ENCODE results near the gene THSD4.
A peak's percentile ranks its signal among the peaks of the same experiment; 100 is the strongest.

The THSD4 gene

DNA sequence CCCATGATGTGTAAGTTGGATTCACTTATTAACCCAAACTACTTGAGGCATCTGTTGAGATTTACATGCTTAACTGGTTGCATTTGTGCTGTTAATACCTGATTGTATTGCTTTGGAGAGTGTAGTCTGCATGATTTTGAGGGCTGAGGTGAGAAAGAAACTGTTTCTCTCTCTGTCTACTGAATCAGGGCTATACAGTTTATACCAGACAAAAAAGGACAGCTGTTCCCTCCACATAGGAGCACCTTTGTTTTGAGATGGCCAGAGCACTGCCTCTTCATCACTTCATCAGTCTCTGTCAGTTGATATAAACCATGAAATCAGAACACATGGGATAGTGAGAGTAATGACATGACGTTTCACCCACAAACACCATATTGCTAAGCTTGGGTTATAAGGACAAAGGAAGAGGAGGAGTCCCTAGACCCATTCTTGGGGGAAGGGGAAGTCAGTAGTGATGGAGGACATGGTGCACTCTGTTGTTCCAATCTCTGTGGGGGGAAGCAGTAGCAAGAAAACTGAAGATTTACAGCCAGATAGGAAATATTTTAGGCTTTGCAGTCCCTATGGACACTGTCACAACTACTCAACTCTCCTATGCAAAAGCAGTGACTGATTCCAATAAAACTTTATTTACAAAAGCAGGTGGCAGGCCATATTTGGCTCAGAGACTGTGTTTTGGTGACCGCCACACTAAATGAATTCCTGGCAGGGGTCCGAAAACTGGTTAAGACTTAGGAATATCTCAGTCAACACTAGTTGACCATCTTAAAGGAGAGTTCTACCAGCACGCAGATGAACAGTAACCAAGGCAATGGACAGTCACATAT, 571.2 kb downstream of the THSD4 start:
- no peak overlapping the region for H3K4me3 ChIP-seq (ENCODE audit: control insufficient read depth, low read depth, low read length)
- no peak for DNase-seq (ENCODE audit: low read depth)
- TF ChIP-seq, protein P1, sequence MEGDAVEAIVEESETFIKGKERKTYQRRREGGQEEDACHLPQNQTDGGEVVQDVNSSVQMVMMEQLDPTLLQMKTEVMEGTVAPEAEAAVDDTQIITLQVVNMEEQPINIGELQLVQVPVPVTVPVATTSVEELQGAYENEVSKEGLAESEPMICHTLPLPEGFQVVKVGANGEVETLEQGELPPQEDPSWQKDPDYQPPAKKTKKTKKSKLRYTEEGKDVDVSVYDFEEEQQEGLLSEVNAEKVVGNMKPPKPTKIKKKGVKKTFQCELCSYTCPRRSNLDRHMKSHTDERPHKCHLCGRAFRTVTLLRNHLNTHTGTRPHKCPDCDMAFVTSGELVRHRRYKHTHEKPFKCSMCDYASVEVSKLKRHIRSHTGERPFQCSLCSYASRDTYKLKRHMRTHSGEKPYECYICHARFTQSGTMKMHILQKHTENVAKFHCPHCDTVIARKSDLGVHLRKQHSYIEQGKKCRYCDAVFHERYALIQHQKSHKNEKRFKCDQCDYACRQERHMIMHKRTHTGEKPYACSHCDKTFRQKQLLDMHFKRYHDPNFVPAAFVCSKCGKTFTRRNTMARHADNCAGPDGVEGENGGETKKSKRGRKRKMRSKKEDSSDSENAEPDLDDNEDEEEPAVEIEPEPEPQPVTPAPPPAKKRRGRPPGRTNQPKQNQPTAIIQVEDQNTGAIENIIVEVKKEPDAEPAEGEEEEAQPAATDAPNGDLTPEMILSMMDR (conservative IDR thresholded peaks at IDR 0.05; ENCODE audit: control insufficient read depth, insufficient read depth, low read depth, low read length), result no peak

DNA sequence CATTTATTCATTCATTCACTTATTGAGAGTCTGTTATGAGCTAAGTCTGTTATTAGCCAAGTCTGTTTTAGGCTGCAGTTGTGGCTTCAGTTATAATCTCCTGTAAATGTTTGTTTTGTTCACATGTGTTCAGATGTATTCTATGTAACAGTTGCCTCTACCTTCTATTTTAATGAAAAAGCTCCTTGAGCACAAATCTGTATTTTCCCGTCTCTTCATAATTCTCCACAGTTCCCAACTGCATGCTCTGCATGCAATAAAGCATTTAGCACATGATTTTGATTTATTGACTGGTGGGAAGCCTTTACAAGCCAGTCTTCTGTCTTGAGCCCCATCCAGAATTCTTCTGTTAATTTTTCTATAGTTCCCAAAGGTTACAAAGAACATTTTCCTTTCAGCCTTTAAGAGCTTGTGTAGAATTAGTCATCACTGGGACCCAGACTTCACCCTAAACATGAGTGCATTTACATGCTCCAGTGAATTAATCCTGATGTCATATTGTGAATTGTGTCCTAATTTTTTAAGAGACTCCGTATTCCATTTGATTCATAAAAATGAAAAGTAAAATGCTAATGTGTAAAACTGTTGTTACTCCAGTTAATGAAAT, 572.7 kb downstream of the THSD4 start:
- TF ChIP-seq, protein P1 (conservative IDR thresholded peaks at IDR 0.05; ENCODE audit: control insufficient read depth, insufficient read depth, low read depth, low read length), result no peak
- peak; percentile 37 for DNase-seq (ENCODE audit: low read depth)

DNA sequence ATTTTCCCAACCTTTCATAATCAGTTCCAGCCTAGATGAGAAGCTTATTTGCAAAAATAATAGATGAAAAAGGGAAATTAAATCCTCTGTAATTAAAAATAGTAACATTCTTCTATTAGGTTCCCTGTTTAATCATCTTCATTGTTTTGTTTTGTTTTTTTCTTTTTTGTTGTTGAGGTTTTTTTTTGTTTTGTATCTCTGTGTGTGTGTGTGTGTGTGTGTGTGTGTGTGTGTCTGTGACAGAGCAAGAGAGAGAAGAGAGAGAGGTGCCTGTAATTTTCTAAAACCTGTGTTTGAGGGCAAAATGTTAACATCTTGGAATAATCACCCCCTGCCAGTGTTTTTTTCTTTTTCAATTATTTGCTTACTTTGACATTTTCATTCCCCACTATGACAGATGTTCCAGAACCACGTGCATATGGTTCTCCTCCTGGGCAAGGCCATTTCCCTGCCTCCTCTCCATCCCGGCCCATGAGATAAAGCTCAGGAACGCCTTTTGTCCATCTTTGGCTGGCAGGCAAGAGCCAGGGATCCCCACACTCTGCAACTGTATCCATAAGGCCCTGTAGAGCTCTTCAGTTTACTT, 573.3 kb downstream of the THSD4 start:
- DNase-seq (ENCODE audit: low read depth), result no peak
- TF ChIP-seq, protein P1 (conservative IDR thresholded peaks at IDR 0.05; ENCODE audit: control insufficient read depth, insufficient read depth, low read depth, low read length), result no peak
- no peak overlapping the region for H3K4me3 ChIP-seq (ENCODE audit: control insufficient read depth, low read depth, low read length)

More for the DNA sequence above, 572.7 kb downstream of the THSD4 start:
- no peak overlapping the region for H3K4me3 ChIP-seq (ENCODE audit: control insufficient read depth, low read depth, low read length)

DNA sequence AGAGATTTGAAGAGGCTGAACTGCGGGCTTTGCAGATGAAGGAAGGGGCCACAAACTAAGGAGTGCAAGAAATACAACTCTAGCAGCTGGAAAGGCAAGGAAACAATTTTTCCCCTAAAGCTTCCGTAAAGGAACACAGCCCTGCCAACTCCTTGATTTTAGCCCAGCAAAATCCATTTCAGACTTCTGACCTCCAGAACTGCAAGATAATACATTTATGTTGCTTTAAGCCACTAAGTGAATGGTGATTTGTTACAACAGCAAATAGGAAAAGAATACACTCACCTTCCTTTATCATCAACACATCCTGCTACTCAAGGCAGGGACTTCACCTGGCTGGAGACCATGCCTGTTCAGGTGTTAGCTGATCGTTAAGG, 575.8 kb downstream of the THSD4 start:
- no peak for DNase-seq (ENCODE audit: low read depth)
- TF ChIP-seq, protein P1 (conservative IDR thresholded peaks at IDR 0.05; ENCODE audit: control insufficient read depth, insufficient read depth, low read depth, low read length), result no peak
- H3K4me3 ChIP-seq (ENCODE audit: control insufficient read depth, low read depth, low read length), result no peak overlapping the region

DNA sequence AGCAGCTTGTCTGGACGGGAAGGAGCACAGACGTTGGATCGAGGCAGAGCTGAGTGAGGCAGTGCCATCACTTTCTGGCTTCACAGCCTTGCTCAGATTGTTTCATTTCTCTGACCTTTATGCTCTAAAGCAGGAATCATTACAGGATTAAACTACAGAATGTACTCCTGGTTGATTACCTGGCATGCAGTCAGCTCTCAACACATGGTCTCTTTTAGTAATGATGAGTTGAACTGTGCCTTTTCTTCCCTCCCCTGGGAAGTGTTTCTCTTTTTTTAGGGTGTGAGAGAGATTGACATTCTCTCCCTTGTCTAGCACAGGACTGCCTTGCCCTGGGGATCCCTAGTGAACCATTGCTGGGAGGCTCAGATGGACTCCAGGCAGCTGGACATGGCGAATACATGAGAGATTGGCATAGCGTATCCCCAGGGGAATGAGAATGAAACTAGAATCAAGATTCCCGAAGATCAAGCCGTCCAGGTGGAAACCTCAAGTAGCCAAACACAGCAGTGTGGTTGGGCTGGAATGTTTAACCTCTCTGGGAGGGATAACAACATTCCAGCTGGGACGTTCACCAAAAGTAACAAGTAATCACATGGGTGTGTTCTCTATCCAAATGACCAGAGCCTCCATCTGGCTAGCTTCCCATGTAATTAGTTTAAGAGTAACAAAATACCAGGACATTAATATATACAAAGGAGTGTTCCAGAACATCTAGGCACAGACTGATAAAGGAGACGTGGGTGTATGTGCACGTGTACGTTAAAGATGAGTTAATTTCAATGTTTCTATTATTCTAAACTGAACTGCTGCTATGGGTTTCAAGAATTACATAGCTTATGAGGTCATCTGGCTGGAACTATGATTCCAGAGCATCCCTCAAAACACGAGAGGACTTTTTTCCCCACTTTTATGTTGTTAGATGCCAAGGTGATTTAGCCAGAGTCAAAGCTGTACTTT, 576.5 kb downstream of the THSD4 start:
- DNase-seq (ENCODE audit: low read depth), result peak; percentile 85
- TF ChIP-seq, protein P1 (conservative IDR thresholded peaks at IDR 0.05; ENCODE audit: control insufficient read depth, insufficient read depth, low read depth, low read length), result no peak
- H3K4me3 ChIP-seq (ENCODE audit: control insufficient read depth, low read depth, low read length), result no peak overlapping the region

DNA sequence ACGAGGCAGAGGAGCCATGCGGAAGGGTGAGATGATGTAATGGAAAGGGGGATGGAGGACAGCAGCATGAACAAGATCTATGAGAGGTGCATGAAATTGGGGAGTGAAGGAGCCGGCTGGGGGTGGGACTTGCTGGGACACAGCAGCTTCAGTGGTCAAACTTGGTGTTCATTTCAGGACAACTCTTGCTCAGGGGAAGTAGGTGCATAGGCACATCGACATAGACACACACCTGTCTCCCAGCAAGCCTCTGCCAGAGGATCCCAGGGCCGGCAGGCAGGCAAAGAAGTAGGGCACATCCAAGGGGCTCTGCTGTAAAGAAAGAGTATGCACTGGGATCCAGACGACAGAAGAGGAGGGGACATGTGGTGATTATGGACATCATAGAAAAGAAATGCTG, 582.0 kb downstream of the THSD4 start:
- TF ChIP-seq, protein P1 (conservative IDR thresholded peaks at IDR 0.05; ENCODE audit: control insufficient read depth, insufficient read depth, low read depth, low read length), result no peak
- DNase-seq (ENCODE audit: low read depth), result no peak

More for the DNA sequence above, 582.0 kb downstream of the THSD4 start:
- H3K4me3 ChIP-seq (ENCODE audit: control insufficient read depth, low read depth, low read length), result no peak overlapping the region
